ENCODE results near the gene CDH4. TPM values are rescaled to one million over a fixed set of nuclear protein-coding genes. Genes with fewer than 3 reads are reported as not detected.

The CDH4 gene
- total RNA-seq, 2 donors from 2014 or later: 0.05 to 2.2 TPM

DNA sequence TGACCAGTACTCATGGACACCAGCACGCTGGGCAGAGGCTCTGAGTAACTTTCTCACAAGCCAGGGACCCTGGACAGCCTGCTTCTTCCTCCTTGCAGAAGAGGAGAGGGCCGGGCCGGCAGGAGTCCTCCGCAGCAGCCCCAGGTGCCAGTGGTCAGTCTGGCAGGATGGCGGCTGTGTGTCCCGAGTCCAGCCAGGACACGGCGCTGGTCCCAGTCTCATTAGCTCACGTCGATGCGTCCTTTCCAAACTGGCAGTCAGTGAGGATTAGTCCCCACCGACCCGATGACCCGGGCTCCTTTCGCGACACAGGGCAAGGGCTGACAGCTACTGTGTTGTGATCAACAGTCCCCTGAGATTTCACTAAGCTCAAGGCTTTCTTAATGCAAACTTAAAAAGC, 546.6 kb downstream of the CDH4 start:
- Histone ChIP-seq H3K27me3 (replicated peaks; ENCODE audit: insufficient read depth) (no peaks in the 10 kb centered on the region), H3K4me3 (no peak overlapping the region), H3K27ac (no peak overlapping the region), H3K9me3 (no peaks in the 10 kb centered on the region), H3K4me1 (replicated peaks) (no peaks in the 10 kb centered on the region), H3K36me3 (no peaks in the 10 kb centered on the region)
- intact Hi-C loops (cut with DNase I): no loop called here
- no peak for DNase-seq (ENCODE audit: low spot score)
- TF ChIP-seq, protein P1, sequence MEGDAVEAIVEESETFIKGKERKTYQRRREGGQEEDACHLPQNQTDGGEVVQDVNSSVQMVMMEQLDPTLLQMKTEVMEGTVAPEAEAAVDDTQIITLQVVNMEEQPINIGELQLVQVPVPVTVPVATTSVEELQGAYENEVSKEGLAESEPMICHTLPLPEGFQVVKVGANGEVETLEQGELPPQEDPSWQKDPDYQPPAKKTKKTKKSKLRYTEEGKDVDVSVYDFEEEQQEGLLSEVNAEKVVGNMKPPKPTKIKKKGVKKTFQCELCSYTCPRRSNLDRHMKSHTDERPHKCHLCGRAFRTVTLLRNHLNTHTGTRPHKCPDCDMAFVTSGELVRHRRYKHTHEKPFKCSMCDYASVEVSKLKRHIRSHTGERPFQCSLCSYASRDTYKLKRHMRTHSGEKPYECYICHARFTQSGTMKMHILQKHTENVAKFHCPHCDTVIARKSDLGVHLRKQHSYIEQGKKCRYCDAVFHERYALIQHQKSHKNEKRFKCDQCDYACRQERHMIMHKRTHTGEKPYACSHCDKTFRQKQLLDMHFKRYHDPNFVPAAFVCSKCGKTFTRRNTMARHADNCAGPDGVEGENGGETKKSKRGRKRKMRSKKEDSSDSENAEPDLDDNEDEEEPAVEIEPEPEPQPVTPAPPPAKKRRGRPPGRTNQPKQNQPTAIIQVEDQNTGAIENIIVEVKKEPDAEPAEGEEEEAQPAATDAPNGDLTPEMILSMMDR (IDR thresholded peaks at IDR 0.05): no peak
- TF ChIP-seq POLR2A (IDR thresholded peaks at IDR 0.05) (no peak), POLR2AphosphoS5 (IDR thresholded peaks at IDR 0.05) (no peak)
- 93% methylated on average over 16 of the region's 16 CpGs for WGBS

DNA sequence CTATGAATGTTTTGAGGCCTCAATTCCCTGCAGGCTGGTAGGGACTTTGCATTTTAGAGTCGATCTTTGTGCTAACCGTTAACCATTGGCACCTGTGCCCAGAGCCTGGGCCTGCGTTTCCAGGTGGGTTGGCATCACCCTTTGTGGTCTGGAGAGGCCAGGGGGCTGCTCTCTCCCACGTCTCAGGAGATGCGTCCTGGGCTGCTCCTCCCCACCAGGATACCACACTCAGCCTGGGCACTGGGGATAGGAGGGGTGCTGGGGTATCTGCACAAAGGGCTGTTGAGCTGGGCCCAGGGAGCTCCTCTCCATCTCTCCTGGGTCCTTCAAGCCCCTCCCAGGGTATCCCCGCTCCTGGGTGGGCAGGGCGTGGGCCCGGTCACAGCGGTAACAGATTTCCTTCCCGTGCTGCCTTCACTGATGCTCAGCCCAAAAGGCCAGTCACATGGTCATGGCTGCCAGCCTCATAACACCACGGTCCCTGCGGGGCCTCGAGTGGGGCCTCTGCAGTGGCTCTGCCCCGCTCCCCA, 547.4 kb downstream of the CDH4 start:
- TF ChIP-seq POLR2AphosphoS5 (IDR thresholded peaks at IDR 0.05) (no peak), POLR2A (IDR thresholded peaks at IDR 0.05) (no peak)
- TF ChIP-seq, protein P1 (IDR thresholded peaks at IDR 0.05): no peak
- WGBS: 91% methylated on average over 10 of the region's 14 CpGs
- H3K4me1 ChIP-seq (replicated peaks): no peaks in the 10 kb centered on the region
- no peaks in the 10 kb centered on the region for H3K36me3 ChIP-seq
- intact Hi-C loops (cut with DNase I): no loop called here
- H3K27ac ChIP-seq: no peak overlapping the region
- H3K4me3 ChIP-seq: no peak overlapping the region
- no peaks in the 10 kb centered on the region for H3K9me3 ChIP-seq
- no peaks in the 10 kb centered on the region for H3K27me3 ChIP-seq (replicated peaks; ENCODE audit: insufficient read depth)
- DNase-seq (ENCODE audit: low spot score): no peak

DNA sequence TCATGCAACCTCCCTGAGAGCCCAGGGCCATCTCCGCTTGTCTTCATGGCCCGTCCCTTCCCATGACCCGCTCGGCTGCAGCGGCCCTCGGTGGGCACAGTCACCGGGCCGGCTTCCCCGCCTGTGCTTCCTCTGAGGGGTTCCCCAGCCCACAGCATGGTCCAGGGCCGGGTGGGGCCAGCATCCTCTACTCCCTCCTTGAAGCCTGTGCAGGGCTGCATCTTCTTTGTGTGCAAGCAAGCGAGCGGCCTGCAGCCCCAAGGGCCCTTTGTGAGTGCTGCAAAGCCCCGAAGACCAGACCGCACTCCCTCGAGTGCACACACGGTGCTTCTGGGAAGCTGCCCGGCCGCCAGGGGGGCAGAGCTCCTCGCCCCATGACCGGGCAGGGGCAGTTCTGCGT, 547.9 kb downstream of the CDH4 start:
- H3K36me3 ChIP-seq: no peaks in the 10 kb centered on the region
- TF ChIP-seq POLR2A (IDR thresholded peaks at IDR 0.05): no peak
- TF ChIP-seq POLR2AphosphoS5 (IDR thresholded peaks at IDR 0.05): no peak
- TF ChIP-seq, protein P1 (IDR thresholded peaks at IDR 0.05): no peak
- DNase-seq (ENCODE audit: low spot score): no peak
- H3K27ac ChIP-seq: no peak overlapping the region
- no peak overlapping the region for H3K4me3 ChIP-seq
- 91% methylated on average over 20 of the region's 21 CpGs for WGBS
- H3K4me1 ChIP-seq (replicated peaks): no peaks in the 10 kb centered on the region
- H3K9me3 ChIP-seq: no peaks in the 10 kb centered on the region
- intact Hi-C loops (cut with DNase I): no loop called here
- H3K27me3 ChIP-seq (replicated peaks; ENCODE audit: insufficient read depth): no peaks in the 10 kb centered on the region

DNA sequence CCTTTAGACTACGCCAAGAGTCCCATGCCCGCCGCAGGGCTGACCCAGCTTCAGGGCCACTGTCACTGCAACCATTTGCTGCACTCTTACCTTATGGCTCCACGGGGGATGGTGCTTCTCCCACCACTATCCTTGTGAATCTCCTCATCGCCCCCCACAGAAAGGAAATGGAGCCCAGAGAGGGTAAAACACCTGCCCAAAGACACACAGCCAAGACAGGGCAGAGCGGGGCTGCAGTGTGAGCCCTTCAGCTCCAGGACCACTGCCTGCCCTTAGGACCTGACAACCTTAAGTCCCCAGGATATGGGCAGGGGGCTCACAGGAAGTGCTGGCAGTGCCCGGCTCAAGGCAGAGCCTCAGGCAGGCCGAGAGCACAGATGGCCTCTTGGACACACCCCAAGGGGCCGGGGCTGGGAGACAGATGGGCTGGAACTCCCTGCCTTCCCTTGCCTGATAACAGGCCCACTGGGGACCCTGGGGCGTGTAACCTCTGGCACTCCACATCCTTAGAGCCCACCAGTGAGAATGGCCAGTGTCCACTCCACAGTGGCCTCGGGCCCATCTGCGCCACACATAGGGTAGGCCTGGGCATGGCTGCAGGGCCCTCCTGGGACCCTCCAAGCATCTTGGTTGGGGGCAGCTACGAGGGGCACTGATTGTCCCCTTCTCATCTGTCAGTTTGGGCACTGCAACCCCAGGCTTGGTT, 548.5 kb downstream of the CDH4 start:
- Histone ChIP-seq H3K4me3 (no peak overlapping the region), H3K36me3 (no peaks in the 10 kb centered on the region), H3K4me1 (replicated peaks) (no peaks in the 10 kb centered on the region), H3K27me3 (replicated peaks; ENCODE audit: insufficient read depth) (no peaks in the 10 kb centered on the region), H3K9me3 (no peaks in the 10 kb centered on the region), H3K27ac (no peak overlapping the region)
- intact Hi-C loops (cut with DNase I): no loop called here
- no peak for TF ChIP-seq POLR2A (IDR thresholded peaks at IDR 0.05)
- TF ChIP-seq, protein P1 (IDR thresholded peaks at IDR 0.05): no peak
- no peak for DNase-seq (ENCODE audit: low spot score)
- 86% methylated on average over 13 of the region's 13 CpGs for WGBS

DNA sequence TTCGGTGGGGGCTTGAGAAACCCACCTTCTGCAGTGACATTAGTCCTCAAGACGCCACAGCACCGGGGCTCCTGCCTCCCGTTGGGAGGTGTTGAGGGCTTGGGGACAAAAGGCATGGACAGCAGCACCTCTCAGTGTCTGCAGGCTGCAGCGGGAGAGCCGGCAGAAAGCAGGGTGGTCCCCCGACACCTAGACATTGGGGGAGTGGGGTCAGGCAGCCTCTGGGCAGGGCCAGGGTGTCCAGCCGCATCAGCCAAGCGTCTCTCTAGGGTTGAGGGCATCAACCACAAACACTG, 549.0 kb downstream of the CDH4 start:
- H3K4me1 ChIP-seq (replicated peaks): no peaks in the 10 kb centered on the region
- 84% methylated on average over 9 of the region's 9 CpGs for WGBS
- TF ChIP-seq POLR2A (IDR thresholded peaks at IDR 0.05): no peak
- no peak overlapping the region for H3K4me3 ChIP-seq
- intact Hi-C loops (cut with DNase I): no loop called here
- no peaks in the 10 kb centered on the region for H3K9me3 ChIP-seq
- H3K27me3 ChIP-seq (replicated peaks; ENCODE audit: insufficient read depth): no peaks in the 10 kb centered on the region
- no peak overlapping the region for H3K27ac ChIP-seq
- DNase-seq (ENCODE audit: low spot score): no peak
- H3K36me3 ChIP-seq: no peaks in the 10 kb centered on the region

All from prostate gland (tissue), 2 donors.